ENCODE measurements around the gene RAD51B. TPM values are rescaled to one million over a fixed set of nuclear protein-coding genes. Genes with fewer than 3 reads are reported as not detected.

The RAD51B gene
- total RNA-seq, 1 experiment from 2014 or later: 14.2 TPM

- CTCF ChIA-PET: interaction anchor here (0.9 to 2.9 kb wide), 13 partner anchors 11 to 461 kb away, joined by 3 to 15 read pairs (median 5); no protein-coding TSS in a partner anchor
- H3K4me3 Mint-ChIP-seq: peak overlapping the region; percentile 75
- peak; percentile 76 for ATAC-seq
- H3K4me1 Mint-ChIP-seq: peaks cover 42% of the 10 kb centered on the region
- POLR2A ChIA-PET: interaction anchor here (0.7 kb wide), 1 partner anchor 429 kb away, joined by 3 read pairs; the partner anchor contains the start of gene ZFP36L1
- peak; percentile 68 for DNase-seq (ENCODE audit: low spot score)
- H3K9me3 Mint-ChIP-seq: no peaks in the 10 kb centered on the region
- H3K27me3 Mint-ChIP-seq (ENCODE audit: low read depth): peaks cover 5% of the 10 kb centered on the region; the same call in 1 of the 2 replicates
- H3K27ac Mint-ChIP-seq: peak overlapping the region; percentile 94
- H3K36me3 Mint-ChIP-seq: no peaks in the 10 kb centered on the region
- no peak for TF ChIP-seq RELA (CRISPR knock-in tag; IDR thresholded peaks at IDR 0.05; ENCODE audit: borderline replicate concordance)
- TF ChIP-seq NFYB (CRISPR knock-in tag; conservative IDR thresholded peaks at IDR 0.05; ENCODE audit: low read depth): no peak
- TF ChIP-seq IRF2 (CRISPR knock-in tag; IDR thresholded peaks at IDR 0.05; ENCODE audit: borderline replicate concordance, low read depth): no peak
- TF ChIP-seq USF1 (CRISPR knock-in tag; IDR thresholded peaks at IDR 0.05): no peak
- TF ChIP-seq CREB1 (CRISPR knock-in tag; IDR thresholded peaks at IDR 0.05): 0 out of 2 replicates have a peak, but pooled peaks have one; percentile 35
- TF ChIP-seq ZNF138 (CRISPR knock-in tag; conservative IDR thresholded peaks at IDR 0.05): no peak
- TF ChIP-seq KAT7 (CRISPR knock-in tag; IDR thresholded peaks at IDR 0.05; ENCODE audit: borderline replicate concordance): no peak
- TF ChIP-seq NFATC4 (CRISPR knock-in tag; IDR thresholded peaks at IDR 0.05): no peak
- TF ChIP-seq ZBTB21 (CRISPR knock-in tag; IDR thresholded peaks at IDR 0.05; ENCODE audit: borderline replicate concordance): 0 out of 2 replicates have a peak, but pooled peaks have one; percentile 51
- TF ChIP-seq ZNF416 (CRISPR knock-in tag; IDR thresholded peaks at IDR 0.05): no peak
- TF ChIP-seq FOXK1 (CRISPR knock-in tag; IDR thresholded peaks at IDR 0.05): 0 out of 2 replicates have a peak, but pooled peaks have one; percentile 17
- TF ChIP-seq ZSCAN18 (CRISPR knock-in tag; IDR thresholded peaks at IDR 0.05): no peak
- TF ChIP-seq, protein P1, sequence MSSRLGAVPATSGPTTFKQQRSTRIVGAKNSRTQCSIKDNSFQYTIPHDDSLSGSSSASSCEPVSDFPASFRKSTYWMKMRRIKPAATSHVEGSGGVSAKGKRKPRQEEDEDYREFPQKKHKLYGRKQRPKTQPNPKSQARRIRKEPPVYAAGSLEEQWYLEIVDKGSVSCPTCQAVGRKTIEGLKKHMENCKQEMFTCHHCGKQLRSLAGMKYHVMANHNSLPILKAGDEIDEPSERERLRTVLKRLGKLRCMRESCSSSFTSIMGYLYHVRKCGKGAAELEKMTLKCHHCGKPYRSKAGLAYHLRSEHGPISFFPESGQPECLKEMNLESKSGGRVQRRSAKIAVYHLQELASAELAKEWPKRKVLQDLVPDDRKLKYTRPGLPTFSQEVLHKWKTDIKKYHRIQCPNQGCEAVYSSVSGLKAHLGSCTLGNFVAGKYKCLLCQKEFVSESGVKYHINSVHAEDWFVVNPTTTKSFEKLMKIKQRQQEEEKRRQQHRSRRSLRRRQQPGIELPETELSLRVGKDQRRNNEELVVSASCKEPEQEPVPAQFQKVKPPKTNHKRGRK (CRISPR knock-in tag; IDR thresholded peaks at IDR 0.05; ENCODE audit: borderline replicate concordance): no peak
- TF ChIP-seq ERG (CRISPR knock-in tag; IDR thresholded peaks at IDR 0.05): no peak
- TF ChIP-seq FOXP1 (CRISPR knock-in tag; IDR thresholded peaks at IDR 0.05; ENCODE audit: borderline replicate concordance): no peak
- 0 out of 2 replicates have a peak, but pooled peaks have one; percentile 16 for TF ChIP-seq ZNF232 (CRISPR knock-in tag; IDR thresholded peaks at IDR 0.05)
- TF ChIP-seq ESRRA (CRISPR knock-in tag; IDR thresholded peaks at IDR 0.05; ENCODE audit: borderline replicate concordance): no peak
- TF ChIP-seq JUN (CRISPR knock-in tag; IDR thresholded peaks at IDR 0.05): no peak
- no peak for TF ChIP-seq PREB (CRISPR knock-in tag; IDR thresholded peaks at IDR 0.05; ENCODE audit: borderline replicate concordance)
- TF ChIP-seq GABPB1 (CRISPR knock-in tag; IDR thresholded peaks at IDR 0.05): no peak
- no peak for TF ChIP-seq ZNF263 (CRISPR knock-in tag; IDR thresholded peaks at IDR 0.05; ENCODE audit: low read depth)
- TF ChIP-seq, protein P2, sequence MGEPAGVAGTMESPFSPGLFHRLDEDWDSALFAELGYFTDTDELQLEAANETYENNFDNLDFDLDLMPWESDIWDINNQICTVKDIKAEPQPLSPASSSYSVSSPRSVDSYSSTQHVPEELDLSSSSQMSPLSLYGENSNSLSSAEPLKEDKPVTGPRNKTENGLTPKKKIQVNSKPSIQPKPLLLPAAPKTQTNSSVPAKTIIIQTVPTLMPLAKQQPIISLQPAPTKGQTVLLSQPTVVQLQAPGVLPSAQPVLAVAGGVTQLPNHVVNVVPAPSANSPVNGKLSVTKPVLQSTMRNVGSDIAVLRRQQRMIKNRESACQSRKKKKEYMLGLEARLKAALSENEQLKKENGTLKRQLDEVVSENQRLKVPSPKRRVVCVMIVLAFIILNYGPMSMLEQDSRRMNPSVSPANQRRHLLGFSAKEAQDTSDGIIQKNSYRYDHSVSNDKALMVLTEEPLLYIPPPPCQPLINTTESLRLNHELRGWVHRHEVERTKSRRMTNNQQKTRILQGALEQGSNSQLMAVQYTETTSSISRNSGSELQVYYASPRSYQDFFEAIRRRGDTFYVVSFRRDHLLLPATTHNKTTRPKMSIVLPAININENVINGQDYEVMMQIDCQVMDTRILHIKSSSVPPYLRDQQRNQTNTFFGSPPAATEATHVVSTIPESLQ (CRISPR knock-in tag; IDR thresholded peaks at IDR 0.05): no peak
- TF ChIP-seq TEAD4 (CRISPR knock-in tag; IDR thresholded peaks at IDR 0.05): no peak
- TF ChIP-seq, protein P3, sequence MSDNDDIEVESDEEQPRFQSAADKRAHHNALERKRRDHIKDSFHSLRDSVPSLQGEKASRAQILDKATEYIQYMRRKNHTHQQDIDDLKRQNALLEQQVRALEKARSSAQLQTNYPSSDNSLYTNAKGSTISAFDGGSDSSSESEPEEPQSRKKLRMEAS (CRISPR knock-in tag; IDR thresholded peaks at IDR 0.05): no peak; the same call in 1 of the 2 replicates
- no peak for TF ChIP-seq MYBL2 (CRISPR knock-in tag; IDR thresholded peaks at IDR 0.05)
- no peak for TF ChIP-seq HMGA2 (CRISPR knock-in tag; IDR thresholded peaks at IDR 0.05)
- no peak for TF ChIP-seq JAZF1 (CRISPR knock-in tag; IDR thresholded peaks at IDR 0.05)
Measured at GRCh38 chr14:68363843-68364767, 544.5 kb downstream of the RAD51B start.
